Thymus (tissue), 11 donors: ENCODE measurements around the gene KLF11. TPM values are rescaled to one million over a fixed set of nuclear protein-coding genes. Genes with fewer than 3 reads are reported as not detected.
"Not testable (repeated sequence)": the region's sequence is repeated elsewhere in the genome, so short reads cannot be mapped to it uniquely, and the experiment has no call there.

Source experiments
- DNase-seq, 9 donors: peaks; one replicate each; pipeline ENCODE4 v3.0.0-alpha.2; 2013; ENCODE audit warnings: low spot score in 9 of 9, low read depth in 6 of 9, missing footprints in 1 of 9
- H3K27ac ChIP-seq, 2 donors: one replicate each; pipeline ENCODE4 v1.5.1; 2013; ENCODE audit warnings: control low read depth in 1 of 2, low read depth in 1 of 2, low read length in 1 of 2, mild to moderate bottlenecking in 1 of 2, moderate library complexity in 1 of 2
- H3K27me3 ChIP-seq, 2 donors: one replicate each; pipeline ENCODE4 v1.5.1; 2013; ENCODE audit warnings: low read length in 1 of 2; ENCODE audit not compliant: control insufficient read depth in 2 of 2, insufficient read depth in 1 of 2
- H3K36me3 ChIP-seq, 2 donors: one replicate each; pipeline ENCODE4 v1.5.1; 2013; ENCODE audit warnings: low read length in 1 of 2, mild to moderate bottlenecking in 1 of 2, moderate library complexity in 1 of 2; ENCODE audit not compliant: control insufficient read depth in 2 of 2, insufficient read depth in 2 of 2
- H3K4me1 ChIP-seq, 2 donors: one replicate each; pipeline ENCODE4 v1.5.1; 2013; ENCODE audit warnings: low read length in 2 of 2; ENCODE audit not compliant: control insufficient read depth in 2 of 2, insufficient read depth in 2 of 2
- H3K4me3 ChIP-seq, 2 donors: one replicate each; pipeline ENCODE4 v1.5.1; 2013; ENCODE audit warnings: low read length in 2 of 2, control low read depth in 1 of 2, mild to moderate bottlenecking in 1 of 2
- H3K9me3 ChIP-seq, 2 donors: one replicate each; pipeline ENCODE4 v1.5.1; 2013; ENCODE audit warnings: low read length in 1 of 2, mild to moderate bottlenecking in 1 of 2; ENCODE audit not compliant: control insufficient read depth in 2 of 2, insufficient read depth in 1 of 2
- WGBS: extraction: QIAGEN DNeasy Blood & Tissue Kit; methylation state at CpG from one replicate; pipeline ENCODE4 v1.1.7; 2013; 5-methylcytosine and 5-hydroxymethylcytosine counted together
- polyA plus RNA-seq: library from polyadenylated mRNA; stranded (reverse); fragments of 200-250 nt; gene quantifications from one replicate; pipeline ENCODE4 v1.2.3, GENCODE V29; 2013
- total RNA-seq: library from RNA; stranded (reverse); fragments of 120-200 nt; gene quantifications from one replicate; pipeline ENCODE4 v1.2.4, GENCODE V29; 2013
- donor health status: healthy.

KLF11 gene
- total and polyA plus RNA-seq, 2 donors, result 2.4 to 5.4 TPM

- Histone ChIP-seq H3K27me3 (peaks cover 4 to 41% of the 10 kb centered on the region in 2 donors), H3K4me1 (no peaks in the 10 kb centered on the region), H3K9me3 (peaks cover 4 to 26% of the 10 kb centered on the region in 2 donors), H3K4me3 (no peak overlapping the region), H3K27ac (no peak overlapping the region), H3K36me3 (no peaks in the 10 kb centered on the region)
- no peak for DNase-seq
- WGBS, result 95% methylated on average over 9 of the region's 9 CpGs
Observed at GRCh38 chr2:10007435-10007834, 35.9 kb upstream of the KLF11 start.

GRCh38 chr2:10007921-10008808, 35.2 kb upstream of the KLF11 start:
- 87% methylated on average over 22 of the region's 22 CpGs for WGBS
- no peak for DNase-seq
- H3K36me3 ChIP-seq, result no peaks in the 10 kb centered on the region

GRCh38 chr2:10008809-10009176, 34.6 kb upstream of the KLF11 start:
- peaks cover 9 to 39% of the 10 kb centered on the region in 2 donors for H3K9me3 ChIP-seq
- no peak overlapping the region for H3K27ac ChIP-seq
- 95% methylated on average over 9 of the region's 9 CpGs for WGBS
- no peaks in the 10 kb centered on the region for H3K4me1 ChIP-seq
- H3K4me3 ChIP-seq, result no peak overlapping the region
- H3K36me3 ChIP-seq, result no peaks in the 10 kb centered on the region
- no peak for DNase-seq
- H3K27me3 ChIP-seq, result peaks cover 4 to 41% of the 10 kb centered on the region in 2 donors

More at GRCh38 chr2:10007921-10008808, 35.2 kb upstream of the KLF11 start:
- H3K4me1 ChIP-seq, result no peaks in the 10 kb centered on the region
- no peak overlapping the region for H3K4me3 ChIP-seq
- H3K27me3 ChIP-seq, result peaks cover 4 to 41% of the 10 kb centered on the region in 2 donors
- peaks cover 9 to 33% of the 10 kb centered on the region in 2 donors for H3K9me3 ChIP-seq
- H3K27ac ChIP-seq, result no peak overlapping the region

- no peak for DNase-seq
- Histone ChIP-seq H3K4me3 (no peak overlapping the region), H3K27ac (no peak overlapping the region), H3K36me3 (no peaks in the 10 kb centered on the region), H3K27me3 (peaks cover 4 to 41% of the 10 kb centered on the region in 2 donors), H3K4me1 (no peaks in the 10 kb centered on the region), H3K9me3 (peaks cover 10 to 45% of the 10 kb centered on the region in 2 donors)
- 93% methylated on average over 19 of the region's 19 CpGs for whole genome bisulfite sequencing
Observed at GRCh38 chr2:10009271-10009810, 34.0 kb upstream of the KLF11 start.

DNA sequence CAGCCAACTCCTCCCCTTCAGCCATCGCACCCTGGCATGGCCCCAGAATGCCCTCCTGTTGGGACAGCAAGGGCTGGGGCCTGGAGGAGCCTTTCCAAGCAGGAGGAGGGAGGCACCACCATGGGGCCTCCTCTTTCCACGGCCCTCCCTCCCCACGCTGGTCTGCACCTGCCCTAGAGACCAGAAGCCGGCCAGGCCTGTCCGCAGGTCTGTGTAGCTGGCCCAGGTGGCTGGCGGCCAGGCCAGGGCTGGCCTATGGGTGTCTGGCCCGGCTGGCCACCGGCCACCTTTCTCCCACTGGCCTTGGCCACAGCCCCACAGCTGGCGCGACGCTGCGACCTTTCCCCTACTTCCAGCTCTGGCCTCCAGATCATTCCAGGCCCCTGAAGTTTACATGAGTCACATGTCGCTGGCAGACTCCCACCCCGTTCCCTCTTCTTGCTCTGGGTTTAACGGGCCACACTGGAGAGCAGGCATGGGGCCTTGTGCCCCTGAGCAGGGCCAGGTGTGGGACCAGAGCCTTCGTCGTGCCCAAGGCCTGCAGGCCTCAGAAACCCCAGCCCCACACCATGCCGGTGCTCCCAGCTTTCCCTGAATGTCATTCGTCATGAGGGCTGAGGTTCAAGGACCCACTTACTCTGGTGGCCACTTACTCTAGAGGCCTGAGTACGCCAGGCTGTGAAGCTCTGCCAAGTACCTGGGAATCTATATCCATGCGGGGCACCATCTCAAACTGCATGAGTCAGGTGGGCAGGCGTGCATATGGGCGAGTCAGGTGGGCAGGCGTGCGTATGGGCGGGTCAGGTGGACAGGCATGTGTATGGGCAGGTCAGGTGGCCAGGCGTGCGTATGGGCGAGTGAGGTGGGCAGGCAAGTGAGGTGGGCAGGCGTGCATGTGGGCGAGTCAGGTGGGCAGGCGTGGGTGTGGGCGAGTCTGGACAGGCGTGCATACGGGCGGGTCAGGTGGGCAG, 33.3 kb upstream of the KLF11 start:
- Histone ChIP-seq H3K36me3 (no peaks in the 10 kb centered on the region), H3K4me3 (no peak overlapping the region), H3K9me3 (peaks cover 12 to 52% of the 10 kb centered on the region in 2 donors), H3K27ac (no peak overlapping the region), H3K27me3 (peaks cover 4 to 41% of the 10 kb centered on the region in 2 donors), H3K4me1 (no peaks in the 10 kb centered on the region)
- no peak for DNase-seq
- WGBS, result 93% methylated on average over 36 of the region's 36 CpGs

- H3K27ac ChIP-seq, H3K4me3 ChIP-seq, DNase-seq, H3K4me1 ChIP-seq, H3K36me3 ChIP-seq: not testable (repeated sequence)
- WGBS, result 98% methylated on average over 52 of the region's 52 CpGs
- H3K27me3 ChIP-seq, result peaks cover 4 to 32% of the 10 kb centered on the region in 2 donors
- H3K9me3 ChIP-seq, result peaks cover 13 to 47% of the 10 kb centered on the region in 2 donors
Observed at GRCh38 chr2:10010861-10011605, 32.3 kb upstream of the KLF11 start.

GRCh38 chr2:10011606-10012325, 31.6 kb upstream of the KLF11 start:
- WGBS, result 97% methylated on average over 61 of the region's 61 CpGs
- H3K36me3 ChIP-seq, DNase-seq, H3K27ac ChIP-seq, H3K4me1 ChIP-seq, H3K4me3 ChIP-seq: not testable (repeated sequence)
- peaks cover 13 to 45% of the 10 kb centered on the region in 2 donors for H3K9me3 ChIP-seq
- H3K27me3 ChIP-seq, result peaks cover 4 to 25% of the 10 kb centered on the region in 2 donors

GRCh38 chr2:10012366-10012962, 30.9 kb upstream of the KLF11 start:
- H3K27ac ChIP-seq, H3K4me1 ChIP-seq, DNase-seq, H3K36me3 ChIP-seq, H3K4me3 ChIP-seq: not testable (repeated sequence)
- peaks cover under 1 to 19% of the 10 kb centered on the region in 2 donors for H3K27me3 ChIP-seq
- WGBS, result 98% methylated on average over 37 of the region's 37 CpGs
- H3K9me3 ChIP-seq, result peaks cover 13 to 45% of the 10 kb centered on the region in 2 donors
